SU-DHL-6 (cell line): ENCODE measurements around the gene MDM2.

Experiments used
- H2AFZ ChIP-seq: fragments of 200-600 bp; sonication (generic); 2 replicates; pipeline ENCODE4 v1.6.1; 2014; ENCODE audit warnings: low read depth, mild to moderate bottlenecking, moderate library complexity, mixed read lengths, antibody characterized with exemption, low read length; ENCODE audit not compliant: severe bottlenecking
- H3F3A ChIP-seq: fragments of 200-600 bp; shearing (Covaris generic); 2 replicates; pipeline ENCODE4 v1.6.0; 2016; ENCODE audit warnings: antibody characterized with exemption, mild to moderate bottlenecking; ENCODE audit not compliant: insufficient read depth
- H3K27ac ChIP-seq: fragments of 200-600 bp; sonication (generic); 2 replicates; pipeline ENCODE4 v1.5.1; 2016; ENCODE audit warnings: low read depth, mild to moderate bottlenecking, low read length, moderate library complexity, mixed read lengths
- H3K27me3 ChIP-seq: fragments of 200-600 bp; sonication (generic), shearing (Covaris generic); 2 replicates; pipeline ENCODE4 v1.6.0; 2014; ENCODE audit warnings: mild to moderate bottlenecking, low read length
- H3K36me3 ChIP-seq: fragments of 200-600 bp; sonication (generic); 2 replicates; pipeline ENCODE4 v1.6.1; 2014; ENCODE audit warnings: mild to moderate bottlenecking, low read length, mixed read lengths
- H3K4me2 ChIP-seq: fragments of 300-600, 200-600 bp; shearing (Covaris generic), sonication (generic); 2 replicates; pipeline ENCODE4 v1.6.0; 2014; ENCODE audit warnings: low read length, low read depth, mild to moderate bottlenecking; ENCODE audit not compliant: poor library complexity, severe bottlenecking
- H3K4me3 ChIP-seq: fragments of 200-600 bp; sonication (generic); 2 replicates; pipeline ENCODE4 v1.5.1; 2014; ENCODE audit warnings: antibody characterized with exemption, low read length, mild to moderate bottlenecking, mixed read lengths; ENCODE audit not compliant: insufficient read depth, poor library complexity, severe bottlenecking
- H3K79me2 ChIP-seq: fragments of 200-600 bp; sonication (generic); 2 replicates; pipeline ENCODE4 v1.6.1; 2014; ENCODE audit warnings: mild to moderate bottlenecking, low read length, moderate library complexity; ENCODE audit not compliant: insufficient read depth
- H3K9ac ChIP-seq: fragments of 200-600 bp; sonication (generic); 2 replicates; pipeline ENCODE4 v1.7.0; 2014; ENCODE audit warnings: mild to moderate bottlenecking, low read length
- H3K9me2 ChIP-seq: fragments of 200-600 bp; sonication (generic); replicated peaks from 2 replicates; pipeline ENCODE4 v1.6.1; 2014; ENCODE audit warnings: low read length; ENCODE audit not compliant: insufficient read depth
- H3K9me3 ChIP-seq: fragments of 200-600 bp; sonication (generic); 2 replicates; pipeline ENCODE4 v1.6.1; 2014; ENCODE audit warnings: low read length, mixed read lengths; ENCODE audit not compliant: insufficient read depth
- H4K20me1 ChIP-seq: fragments of 200-600 bp; sonication (generic); 2 replicates; pipeline ENCODE4 v1.6.1; 2014; ENCODE audit warnings: low read depth, mild to moderate bottlenecking, antibody characterized with exemption, low read length, moderate library complexity, mixed read lengths
- CTCF ChIP-seq: fragments of 200-600 bp; sonication (generic); IDR thresholded peaks from one replicate; pipeline ENCODE4 v1.5.1; 2017; ENCODE audit warnings: antibody characterized with exemption, mild to moderate bottlenecking, low read length, moderate library complexity; ENCODE audit not compliant: insufficient read depth, poor library complexity, severe bottlenecking
- EZH2phosphoT487 ChIP-seq: fragments of 200-600 bp; sonication (generic), shearing (Covaris generic); conservative IDR thresholded peaks from 2 replicates; pipeline ENCODE4 v1.6.1; 2018; ENCODE audit warnings: mild to moderate bottlenecking, antibody characterized with exemption, low read length, moderate library complexity, mixed read lengths

The MDM2 gene

GRCh38 chr12:68868043-68868790, 60.2 kb downstream of the MDM2 start:
- Histone ChIP-seq H4K20me1 (no peaks in the 10 kb centered on the region), H3F3A (no peaks in the 10 kb centered on the region), H2AFZ (no peak overlapping the region), H3K9me3 (no peaks in the 10 kb centered on the region), H3K36me3 (no peaks in the 10 kb centered on the region), H3K79me2 (no peaks in the 10 kb centered on the region), H3K27me3 (no peaks in the 10 kb centered on the region), H3K9me2 (no peaks in the 10 kb centered on the region), H3K4me2 (no peak overlapping the region), H3K9ac (no peak overlapping the region), H3K4me3 (no peak overlapping the region), H3K27ac (no peak overlapping the region)
- no peak for TF ChIP-seq CTCF
- TF ChIP-seq EZH2phosphoT487 = no peak

DNA sequence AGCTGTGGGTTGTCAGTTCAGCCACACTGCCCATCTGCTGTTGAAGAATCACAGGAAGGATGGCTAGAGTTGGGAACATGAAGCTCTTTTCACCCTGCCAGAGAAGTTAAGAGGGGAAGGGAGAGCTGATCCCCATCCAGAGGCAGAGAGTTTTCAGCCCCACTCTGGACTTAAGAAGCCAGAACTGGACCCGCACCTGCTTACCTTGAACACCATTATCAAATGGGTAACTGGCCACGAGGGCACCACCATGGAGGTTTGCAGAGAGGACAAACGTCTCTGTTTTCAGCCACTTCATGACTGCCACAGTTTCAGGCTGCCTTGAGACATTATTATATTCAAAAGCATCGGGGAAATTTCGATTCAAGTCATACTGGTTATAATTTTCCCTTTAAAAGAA, 62.0 kb downstream of the MDM2 start:
- H4K20me1 ChIP-seq = no peaks in the 10 kb centered on the region
- no peaks in the 10 kb centered on the region for H3K9me2 ChIP-seq
- H3K36me3 ChIP-seq = no peaks in the 10 kb centered on the region
- no peak overlapping the region for H3K27ac ChIP-seq
- no peaks in the 10 kb centered on the region for H3F3A ChIP-seq
- no peaks in the 10 kb centered on the region for H3K79me2 ChIP-seq
- H3K27me3 ChIP-seq = no peaks in the 10 kb centered on the region
- no peaks in the 10 kb centered on the region for H3K9me3 ChIP-seq
- H3K4me3 ChIP-seq = no peak overlapping the region
- TF ChIP-seq EZH2phosphoT487 (no peak), CTCF (no peak)
- H3K4me2 ChIP-seq = no peak overlapping the region
- H3K9ac ChIP-seq = no peak overlapping the region
- no peak overlapping the region for H2AFZ ChIP-seq

DNA sequence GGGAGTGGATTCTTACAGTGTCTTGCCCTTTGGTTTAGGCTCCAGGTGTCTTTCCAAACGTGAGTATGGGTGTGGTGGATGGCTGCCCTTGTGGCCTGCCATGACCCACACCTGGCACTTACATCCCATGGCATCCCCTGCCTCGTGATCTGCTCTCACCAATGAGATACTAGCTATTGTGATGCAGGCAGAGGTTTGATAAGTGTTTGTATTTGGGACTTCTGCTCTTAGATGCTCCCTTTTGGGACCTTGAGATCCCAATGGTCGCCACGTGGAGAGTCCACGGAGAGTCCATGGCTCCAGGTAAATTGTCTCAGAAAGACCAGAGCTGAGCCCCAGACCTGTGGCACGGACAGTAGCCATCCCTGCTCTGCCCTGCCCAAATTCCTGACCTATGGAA, 62.5 kb downstream of the MDM2 start:
- H3K79me2 ChIP-seq = no peaks in the 10 kb centered on the region
- H3K4me3 ChIP-seq = no peak overlapping the region
- H4K20me1 ChIP-seq = no peaks in the 10 kb centered on the region
- H3K9me2 ChIP-seq = no peaks in the 10 kb centered on the region
- TF ChIP-seq CTCF (no peak), EZH2phosphoT487 (no peak)
- no peaks in the 10 kb centered on the region for H3K27me3 ChIP-seq
- H3K27ac ChIP-seq = no peak overlapping the region
- no peaks in the 10 kb centered on the region for H3K36me3 ChIP-seq
- H3K4me2 ChIP-seq = no peak overlapping the region
- no peak overlapping the region for H2AFZ ChIP-seq
- no peaks in the 10 kb centered on the region for H3F3A ChIP-seq
- no peak overlapping the region for H3K9ac ChIP-seq
- no peaks in the 10 kb centered on the region for H3K9me3 ChIP-seq
